Vagina (tissue), 2 donors: ENCODE results near the gene ARHGEF40. TPM values are rescaled to one million over a fixed set of nuclear protein-coding genes. Genes with fewer than 3 reads are reported as not detected.
A peak's percentile ranks its signal among the peaks of the same experiment; 100 is the strongest.

Source experiments
- DNase-seq, 2 donors: peaks; one replicate each; pipeline ENCODE4 v3.0.0-alpha.2; 2017; ENCODE audit errors: extremely low spot score in 2 of 2
- H3K27ac ChIP-seq: fragments of 200-600 bp; sonication (generic); one replicate; pipeline ENCODE4 v1.5.1; 2019
- H3K27me3 ChIP-seq: fragments of 200-600 bp; sonication (generic); one replicate; pipeline ENCODE4 v1.5.1; 2019
- H3K36me3 ChIP-seq, 2 donors: fragments of 200-600 bp; sonication (generic); one replicate each; pipeline ENCODE4 v1.5.1; 2017 to 2019
- H3K4me1 ChIP-seq: fragments of 200-600 bp; sonication (generic); one replicate; pipeline ENCODE4 v1.5.1; 2019
- H3K4me3 ChIP-seq, 2 donors: fragments of 200-600 bp; sonication (generic); 1 replicate in 1 of 2; 2 replicates in 1 of 2; pipeline ENCODE4 v1.5.1; 2016 to 2019
- H3K9me3 ChIP-seq: fragments of 200-600 bp; sonication (generic); one replicate; pipeline ENCODE4 v1.5.1; 2019
- POLR2A ChIP-seq, 2 donors: fragments of 450-650 bp; IDR thresholded peaks; one replicate each; pipeline ENCODE4 v1.6.1; 2017; ENCODE audit warnings: antibody characterized with exemption in 2 of 2, mild to moderate bottlenecking in 2 of 2, moderate library complexity in 2 of 2
- POLR2AphosphoS5 ChIP-seq, 2 donors: sonication (generic); formaldehyde crosslinking; IDR thresholded peaks; one replicate each; pipeline ENCODE4 v1.9.0; 2017; ENCODE audit warnings: antibody characterized with exemption in 2 of 2, mild to moderate bottlenecking in 2 of 2, low read depth in 1 of 2; ENCODE audit not compliant: insufficient read depth in 1 of 2
- intact Hi-C: fragments of 100-400 bp; cut with DNase I; formaldehyde crosslinking; loops from one replicate; pipeline ENCODE4 v1.15.1; 2023
- total RNA-seq: library from RNA; depleted of rRNA; stranded (reverse); fragments of >200 nt; gene quantifications from one replicate; pipeline ENCODE4 v1.2.3, GENCODE V29; 2016
- TF ChIP-seq, protein P1 (sequence below), 3 experiments: fragments of 450-650 bp in 2 of 3; fragments of 200-600 bp in 1 of 3; sonication (generic) in 1 of 3; IDR thresholded peaks; one replicate each; pipeline ENCODE4 v1.5.1; 2017 to 2019; ENCODE audit warnings: antibody characterized with exemption in 3 of 3, mild to moderate bottlenecking in 2 of 3, moderate library complexity in 2 of 3

Gene ARHGEF40
- total RNA-seq, 1 donor from 2014 or later, result 36.3 TPM

DNA sequence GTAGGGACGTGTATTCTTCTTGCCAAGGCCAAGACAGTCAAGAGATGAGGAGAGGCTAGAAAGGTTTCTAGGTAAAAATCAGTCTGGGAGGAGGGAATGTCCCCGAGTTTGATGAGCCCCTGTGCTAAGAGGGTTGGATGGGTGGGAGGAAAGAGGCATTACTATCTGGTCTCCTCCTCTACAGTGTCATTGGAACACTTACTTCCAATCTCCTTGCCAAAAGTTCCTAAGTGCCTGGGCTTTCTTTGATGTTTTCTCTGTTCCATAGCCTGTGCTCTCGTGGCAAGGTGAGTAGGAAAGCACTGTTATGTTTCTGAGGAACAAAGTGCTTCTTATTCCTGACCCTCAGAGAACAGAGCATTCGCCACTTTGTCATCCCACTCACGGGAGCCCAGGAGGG is 35.4 kb upstream of the ARHGEF40 start, which contains the start of gene RNASE13:
TSS of gene RNASE13 (minus strand) at position 101 of the 400 bp plus-strand sequence. CDS start 519 bp downstream, outside the sequence.
- H3K27me3 ChIP-seq, result no peaks in the 10 kb centered on the region
- DNase-seq, result no peak
- peaks cover 34% of the 10 kb centered on the region for H3K4me1 ChIP-seq
- no peaks in the 10 kb centered on the region for H3K9me3 ChIP-seq
- intact Hi-C loops, result no loop called here
- no peak for TF ChIP-seq POLR2AphosphoS5 (IDR thresholded peaks at IDR 0.05; ENCODE audit: insufficient read depth in 1 of 2, low read depth in 1 of 2)
- TF ChIP-seq POLR2A (IDR thresholded peaks at IDR 0.05), result no peak
- TF ChIP-seq, protein P1, sequence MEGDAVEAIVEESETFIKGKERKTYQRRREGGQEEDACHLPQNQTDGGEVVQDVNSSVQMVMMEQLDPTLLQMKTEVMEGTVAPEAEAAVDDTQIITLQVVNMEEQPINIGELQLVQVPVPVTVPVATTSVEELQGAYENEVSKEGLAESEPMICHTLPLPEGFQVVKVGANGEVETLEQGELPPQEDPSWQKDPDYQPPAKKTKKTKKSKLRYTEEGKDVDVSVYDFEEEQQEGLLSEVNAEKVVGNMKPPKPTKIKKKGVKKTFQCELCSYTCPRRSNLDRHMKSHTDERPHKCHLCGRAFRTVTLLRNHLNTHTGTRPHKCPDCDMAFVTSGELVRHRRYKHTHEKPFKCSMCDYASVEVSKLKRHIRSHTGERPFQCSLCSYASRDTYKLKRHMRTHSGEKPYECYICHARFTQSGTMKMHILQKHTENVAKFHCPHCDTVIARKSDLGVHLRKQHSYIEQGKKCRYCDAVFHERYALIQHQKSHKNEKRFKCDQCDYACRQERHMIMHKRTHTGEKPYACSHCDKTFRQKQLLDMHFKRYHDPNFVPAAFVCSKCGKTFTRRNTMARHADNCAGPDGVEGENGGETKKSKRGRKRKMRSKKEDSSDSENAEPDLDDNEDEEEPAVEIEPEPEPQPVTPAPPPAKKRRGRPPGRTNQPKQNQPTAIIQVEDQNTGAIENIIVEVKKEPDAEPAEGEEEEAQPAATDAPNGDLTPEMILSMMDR (IDR thresholded peaks at IDR 0.05), result no peak
- no peaks in the 10 kb centered on the region for H3K36me3 ChIP-seq
- H3K4me3 ChIP-seq, result no peak within 1 kb of the TSS
- H3K27ac ChIP-seq, result no peak within 1 kb of the TSS

DNA sequence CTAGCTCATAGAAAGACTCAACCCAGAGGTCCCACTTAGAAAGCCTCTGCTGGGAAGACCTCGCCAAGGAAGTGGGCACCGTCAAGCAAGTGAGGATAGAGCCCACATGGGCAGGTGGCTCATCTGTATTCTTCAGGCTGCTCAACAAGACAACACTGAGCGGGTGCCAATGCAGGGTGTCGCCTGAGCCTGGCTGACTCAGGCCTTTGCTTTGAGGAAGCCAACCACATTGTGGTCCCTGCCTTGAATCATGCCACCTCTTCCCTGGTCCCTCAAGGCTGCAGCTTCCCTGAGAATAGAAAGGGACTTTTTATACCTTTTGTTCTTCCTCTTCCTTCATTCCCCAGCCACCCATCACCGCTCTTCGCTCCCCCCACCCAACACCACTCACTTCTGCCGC is 33.4 kb upstream of the ARHGEF40 start:
- no peak for DNase-seq
- TF ChIP-seq, protein P1 (IDR thresholded peaks at IDR 0.05), result no peak
- TF ChIP-seq POLR2A (IDR thresholded peaks at IDR 0.05) (no peak), POLR2AphosphoS5 (IDR thresholded peaks at IDR 0.05; ENCODE audit: insufficient read depth in 1 of 2, low read depth in 1 of 2) (no peak)
- Histone ChIP-seq H3K36me3 (no peaks in the 10 kb centered on the region), H3K27me3 (no peaks in the 10 kb centered on the region), H3K4me3 (no peak overlapping the region), H3K4me1 (peaks cover 39% of the 10 kb centered on the region), H3K9me3 (no peaks in the 10 kb centered on the region), H3K27ac (peak overlapping the region; percentile 88)
- intact Hi-C loops, result no loop called here

- intact Hi-C loops, result no loop called here
Observed at GRCh38 chr14:21037156-21037555, 32.9 kb upstream of the ARHGEF40 start.

GRCh38 chr14:21038441-21039422 is 31.4 kb upstream of the ARHGEF40 start:
- H3K4me3 ChIP-seq, result peak overlapping the region in 1 of 2 donors; percentile 9
- DNase-seq, result peak in 1 of 2 donors; percentile 97
- H3K4me1 ChIP-seq, result peaks cover 59% of the 10 kb centered on the region
- intact Hi-C loops, result no loop called here
- no peaks in the 10 kb centered on the region for H3K27me3 ChIP-seq
- TF ChIP-seq POLR2AphosphoS5 (IDR thresholded peaks at IDR 0.05; ENCODE audit: insufficient read depth in 1 of 2, low read depth in 1 of 2) (peak; percentile 76 to 77), POLR2A (IDR thresholded peaks at IDR 0.05) (no peak)
- H3K9me3 ChIP-seq, result no peaks in the 10 kb centered on the region
- H3K27ac ChIP-seq, result peak overlapping the region; percentile 88
- no peaks in the 10 kb centered on the region for H3K36me3 ChIP-seq

More at GRCh38 chr14:21037156-21037555, 32.9 kb upstream of the ARHGEF40 start:
- DNase-seq, result no peak
- Histone ChIP-seq H3K27me3 (no peaks in the 10 kb centered on the region), H3K9me3 (no peaks in the 10 kb centered on the region), H3K27ac (peak overlapping the region; percentile 88), H3K36me3 (no peaks in the 10 kb centered on the region), H3K4me1 (peaks cover 43% of the 10 kb centered on the region), H3K4me3 (no peak overlapping the region)
- TF ChIP-seq POLR2A (IDR thresholded peaks at IDR 0.05) (no peak), POLR2AphosphoS5 (IDR thresholded peaks at IDR 0.05; ENCODE audit: insufficient read depth in 1 of 2, low read depth in 1 of 2) (no peak)
- TF ChIP-seq, protein P1 (IDR thresholded peaks at IDR 0.05), result no peak

DNA sequence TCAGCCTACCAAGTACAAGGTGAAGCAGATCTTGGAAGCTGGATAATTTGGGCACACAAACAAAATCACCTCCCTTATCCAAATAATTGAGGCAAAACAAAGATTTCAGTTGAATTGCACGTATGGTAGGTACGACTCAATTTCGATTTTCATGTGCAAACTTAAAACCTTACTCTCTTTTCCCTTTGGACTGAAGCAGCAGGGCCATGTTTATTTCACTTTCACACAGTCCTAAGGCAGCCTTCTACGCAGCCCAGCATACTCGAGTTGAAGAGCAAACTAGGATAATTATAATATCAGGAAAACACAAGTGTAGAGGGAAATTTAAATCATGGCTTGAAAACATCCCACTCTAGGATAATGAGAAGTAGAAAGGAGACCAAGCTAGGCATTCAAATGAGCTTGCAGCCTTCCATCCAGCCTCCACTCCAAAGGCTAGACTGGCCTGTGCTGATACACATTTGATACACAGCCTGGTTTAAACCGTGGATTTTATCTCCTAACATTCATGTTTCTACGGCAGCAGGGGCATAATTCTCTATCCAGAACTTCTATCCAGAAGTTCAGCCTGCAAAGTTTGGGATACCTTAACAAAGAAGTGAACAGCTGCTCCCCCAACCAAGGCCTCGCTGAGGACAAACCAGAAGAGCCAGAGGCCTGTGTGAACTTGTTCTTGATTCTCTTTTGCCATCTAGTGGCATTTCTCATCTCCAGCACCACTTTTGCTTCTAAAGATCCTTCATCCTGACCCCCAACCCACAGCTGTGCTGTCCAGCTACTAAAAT is 30.3 kb upstream of the ARHGEF40 start:
- Histone ChIP-seq H3K4me3 (peak overlapping the region in 1 of 2 donors; percentile 9), H3K9me3 (no peaks in the 10 kb centered on the region), H3K27me3 (no peaks in the 10 kb centered on the region), H3K36me3 (no peaks in the 10 kb centered on the region), H3K27ac (peak overlapping the region; percentile 88), H3K4me1 (peaks cover 51% of the 10 kb centered on the region)
- intact Hi-C loops, result loop anchor here (2.0 to 5.0 kb wide), 2 partner anchors 25 to 37 kb away; no protein-coding TSS in a partner anchor
- TF ChIP-seq POLR2A (IDR thresholded peaks at IDR 0.05) (no peak), POLR2AphosphoS5 (IDR thresholded peaks at IDR 0.05; ENCODE audit: insufficient read depth in 1 of 2, low read depth in 1 of 2) (peak in 1 of 2 donors; percentile 64)
- TF ChIP-seq, protein P1 (IDR thresholded peaks at IDR 0.05), result peak; percentile 19 to 68 (median 61)
- DNase-seq, result no peak
